Thyroid gland (tissue), 4 donors: ENCODE results near the gene BTG1. TPM values are rescaled to one million over a fixed set of nuclear protein-coding genes. Genes with fewer than 3 reads are reported as not detected.

Experiments used
- DNase-seq, 2 donors: peaks; one replicate each; pipeline ENCODE4 v3.0.0-alpha.2; 2019
- H3K27ac ChIP-seq, 3 donors: fragments of 200-600 bp; sonication (generic); 1 replicate in 2 of 3; 2 replicates in 1 of 3; pipeline ENCODE4 v1.5.1; 2016 to 2019; ENCODE audit warnings: mild to moderate bottlenecking in 1 of 3, moderate library complexity in 1 of 3
- H3K27me3 ChIP-seq: fragments of 200-600 bp; sonication (generic); one replicate; pipeline ENCODE4 v1.5.1; 2019
- H3K36me3 ChIP-seq, 2 donors: fragments of 200-600 bp; sonication (generic); one replicate each; pipeline ENCODE4 v1.5.1; 2016 to 2019
- H3K4me1 ChIP-seq, 2 donors: fragments of 200-600 bp; sonication (generic); one replicate each; pipeline ENCODE4 v1.5.1; 2017 to 2019
- H3K4me3 ChIP-seq, 3 donors: fragments of 200-600 bp; sonication (generic); replicated peaks in 1 of 3; 1 replicate in 2 of 3; 2 replicates in 1 of 3; pipeline ENCODE4 v1.5.1; 2016; ENCODE audit warnings: mild to moderate bottlenecking in 1 of 3
- H3K9me3 ChIP-seq: fragments of 200-600 bp; sonication (generic); one replicate; pipeline ENCODE4 v1.5.1; 2017
- POLR2A ChIP-seq, 2 donors: fragments of 450-650 bp; IDR thresholded peaks; one replicate each; pipeline ENCODE4 v1.6.1; 2017; ENCODE audit warnings: antibody characterized with exemption in 2 of 2, mild to moderate bottlenecking in 2 of 2, moderate library complexity in 1 of 2
- WGBS, 2 donors: methylation state at CpG; one replicate each; pipeline ENCODE4 v1.1.5; 2017; 5-methylcytosine and 5-hydroxymethylcytosine counted together
- intact Hi-C: fragments of 100-400 bp; cut with DNase I; formaldehyde crosslinking; loops from one replicate; pipeline ENCODE4 v1.15.1; 2023
- total RNA-seq, 4 donors: library from RNA; depleted of rRNA; stranded (reverse); fragments of >200 nt; gene quantifications; one replicate each; pipeline ENCODE4 v1.2.3, GENCODE V29; 2016
- TF ChIP-seq, protein P1 (sequence below), 6 experiments: fragments of 200-600 bp in 3 of 6; fragments of 450-650 bp in 3 of 6; sonication (generic) in 3 of 6; IDR thresholded peaks; one replicate each; pipeline ENCODE4 v1.5.1; 2016 to 2019; ENCODE audit warnings: antibody characterized with exemption in 6 of 6, mild to moderate bottlenecking in 2 of 6, inconsistent platforms in 1 of 6, moderate library complexity in 1 of 6

Gene BTG1
- total RNA-seq, 4 donors from 2014 or later, result 21.9 to 28.1 (median 24.3) TPM

DNA sequence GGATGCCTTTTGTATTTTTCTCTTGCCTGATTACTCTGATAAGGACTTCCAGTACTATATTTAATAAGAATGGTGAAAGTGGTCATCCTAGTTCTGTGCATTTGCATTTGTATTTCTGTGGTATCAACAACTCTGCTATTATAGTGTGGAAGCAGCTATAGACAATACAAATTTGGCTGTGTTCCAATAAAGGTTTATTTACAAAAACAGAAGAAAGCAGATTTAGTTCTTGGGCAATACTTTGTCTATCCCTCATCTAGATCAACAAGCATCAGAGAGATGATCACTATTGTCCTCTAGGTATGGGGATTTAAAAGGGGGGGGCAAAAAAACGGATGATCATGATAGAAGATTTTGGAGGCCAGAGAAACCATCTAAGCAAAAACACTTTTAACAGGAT is 19.1 kb upstream of the BTG1 start:
- intact Hi-C loops, result no loop called here
- no peaks in the 10 kb centered on the region for H3K9me3 ChIP-seq
- H3K4me1 ChIP-seq, result no peaks in the 10 kb centered on the region
- no peak overlapping the region for H3K27ac ChIP-seq
- DNase-seq, result no peak
- no peaks in the 10 kb centered on the region for H3K27me3 ChIP-seq
- no peak overlapping the region for H3K4me3 ChIP-seq
- 81 to 85% methylated on average over 1 of the region's 1 CpG for WGBS, 2 donors
- H3K36me3 ChIP-seq, result no peaks in the 10 kb centered on the region
- TF ChIP-seq, protein P1, sequence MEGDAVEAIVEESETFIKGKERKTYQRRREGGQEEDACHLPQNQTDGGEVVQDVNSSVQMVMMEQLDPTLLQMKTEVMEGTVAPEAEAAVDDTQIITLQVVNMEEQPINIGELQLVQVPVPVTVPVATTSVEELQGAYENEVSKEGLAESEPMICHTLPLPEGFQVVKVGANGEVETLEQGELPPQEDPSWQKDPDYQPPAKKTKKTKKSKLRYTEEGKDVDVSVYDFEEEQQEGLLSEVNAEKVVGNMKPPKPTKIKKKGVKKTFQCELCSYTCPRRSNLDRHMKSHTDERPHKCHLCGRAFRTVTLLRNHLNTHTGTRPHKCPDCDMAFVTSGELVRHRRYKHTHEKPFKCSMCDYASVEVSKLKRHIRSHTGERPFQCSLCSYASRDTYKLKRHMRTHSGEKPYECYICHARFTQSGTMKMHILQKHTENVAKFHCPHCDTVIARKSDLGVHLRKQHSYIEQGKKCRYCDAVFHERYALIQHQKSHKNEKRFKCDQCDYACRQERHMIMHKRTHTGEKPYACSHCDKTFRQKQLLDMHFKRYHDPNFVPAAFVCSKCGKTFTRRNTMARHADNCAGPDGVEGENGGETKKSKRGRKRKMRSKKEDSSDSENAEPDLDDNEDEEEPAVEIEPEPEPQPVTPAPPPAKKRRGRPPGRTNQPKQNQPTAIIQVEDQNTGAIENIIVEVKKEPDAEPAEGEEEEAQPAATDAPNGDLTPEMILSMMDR (IDR thresholded peaks at IDR 0.05), result no peak
- TF ChIP-seq POLR2A (IDR thresholded peaks at IDR 0.05), result no peak

DNA sequence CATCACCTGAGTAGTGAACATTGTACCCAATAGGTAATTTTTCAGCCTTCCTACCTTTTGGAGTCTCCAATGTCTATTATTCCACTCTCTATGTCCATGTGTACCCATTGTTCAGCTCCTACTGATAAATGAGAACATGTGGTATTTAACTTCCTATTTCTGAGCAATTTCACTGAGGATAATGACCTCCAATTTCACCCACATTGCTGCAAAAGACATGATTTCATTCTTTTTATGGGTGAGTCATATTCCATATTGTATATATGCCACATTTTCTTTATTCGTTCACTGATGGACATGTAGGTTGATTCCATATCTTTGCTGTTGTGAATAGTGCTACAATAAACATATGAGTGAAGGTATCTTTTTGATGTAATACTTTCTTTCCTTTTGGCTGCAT is 16.4 kb upstream of the BTG1 start:
- TF ChIP-seq, protein P1 (IDR thresholded peaks at IDR 0.05), result no peak
- no peak for TF ChIP-seq POLR2A (IDR thresholded peaks at IDR 0.05)
- Histone ChIP-seq H3K27me3 (no peaks in the 10 kb centered on the region), H3K27ac (no peak overlapping the region), H3K4me3 (no peak overlapping the region), H3K9me3 (no peaks in the 10 kb centered on the region), H3K4me1 (no peaks in the 10 kb centered on the region), H3K36me3 (no peaks in the 10 kb centered on the region)
- WGBS, 2 donors, result 90 to 92% methylated on average over 1 of the region's 1 CpG
- DNase-seq, result no peak
- intact Hi-C loops, result no loop called here

DNA sequence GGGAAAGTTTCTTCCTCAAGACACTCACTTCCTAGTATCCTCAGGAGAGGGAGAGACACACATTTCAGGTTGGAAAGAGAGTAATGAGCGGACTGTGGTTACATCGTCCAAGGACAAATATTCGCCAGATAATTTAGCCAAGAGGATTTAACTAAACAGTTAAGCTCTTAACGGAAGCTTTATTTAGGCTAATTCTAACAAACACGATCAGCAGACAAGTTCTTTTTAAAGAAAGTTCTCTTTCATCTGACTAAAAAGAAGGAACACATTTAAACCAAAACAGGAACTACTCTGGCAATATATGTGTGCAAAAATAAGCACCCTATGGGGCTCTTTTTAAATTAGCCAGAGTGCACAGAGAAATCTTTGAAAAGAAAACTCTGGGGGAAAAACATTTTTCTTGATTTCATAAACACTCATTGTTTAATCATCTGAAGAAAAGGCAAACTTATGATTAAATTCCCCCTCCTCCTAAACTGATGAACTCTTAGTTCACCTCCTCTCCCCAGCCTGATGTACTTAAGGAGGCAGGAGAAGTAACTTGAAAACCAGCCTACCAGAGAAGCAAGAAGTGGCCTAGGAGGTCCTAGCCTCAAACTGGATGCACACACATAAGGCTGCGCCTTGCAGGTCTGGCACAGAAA is 13.3 kb upstream of the BTG1 start:
- Histone ChIP-seq H3K4me1 (no peaks in the 10 kb centered on the region), H3K36me3 (no peaks in the 10 kb centered on the region), H3K27me3 (no peaks in the 10 kb centered on the region), H3K4me3 (no peak overlapping the region), H3K27ac (no peak overlapping the region), H3K9me3 (no peaks in the 10 kb centered on the region)
- DNase-seq, result no peak
- WGBS, 2 donors, result 69% methylated on average over 6 of the region's 6 CpGs
- TF ChIP-seq POLR2A (IDR thresholded peaks at IDR 0.05), result no peak
- TF ChIP-seq, protein P1 (IDR thresholded peaks at IDR 0.05), result no peak
- intact Hi-C loops, result no loop called here

DNA sequence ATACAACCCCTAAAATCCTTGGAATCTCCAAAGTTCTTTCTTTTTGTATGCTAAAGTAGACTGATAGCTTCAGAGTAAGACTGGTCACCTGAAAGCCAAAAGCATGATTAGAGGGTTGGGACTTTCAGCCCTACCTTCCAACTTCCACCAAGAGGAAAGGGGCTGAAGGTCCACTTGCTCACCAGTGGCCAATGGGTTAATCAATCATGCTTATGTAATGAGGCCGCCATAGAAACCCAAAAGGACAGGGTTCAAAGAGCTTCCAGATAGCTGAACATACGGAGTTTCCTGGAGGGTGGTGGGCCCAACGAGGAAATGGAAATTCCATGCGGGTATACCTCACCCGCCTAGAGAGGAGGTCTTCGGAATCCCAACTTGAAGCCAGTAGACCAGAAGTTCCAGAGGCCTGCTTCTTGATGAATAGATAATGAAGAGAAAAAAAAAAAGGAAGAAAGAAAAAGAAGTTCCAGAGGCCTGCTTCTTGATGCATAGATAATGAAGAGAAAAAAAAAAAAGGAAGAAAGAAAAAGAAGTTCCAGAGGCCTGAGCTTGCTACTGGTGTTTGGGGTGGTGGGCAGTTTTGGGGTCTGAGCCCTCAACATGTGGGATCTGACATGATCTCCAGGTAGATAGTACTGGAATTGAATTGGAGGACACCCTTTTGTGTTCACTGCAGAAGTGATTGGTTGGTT is 11.2 kb upstream of the BTG1 start:
- Histone ChIP-seq H3K4me3 (no peak overlapping the region), H3K27me3 (no peaks in the 10 kb centered on the region), H3K9me3 (no peaks in the 10 kb centered on the region), H3K4me1 (no peaks in the 10 kb centered on the region), H3K27ac (no peak overlapping the region), H3K36me3 (no peaks in the 10 kb centered on the region)
- TF ChIP-seq, protein P1 (IDR thresholded peaks at IDR 0.05), result no peak
- no peak for TF ChIP-seq POLR2A (IDR thresholded peaks at IDR 0.05)
- no peak for DNase-seq
- WGBS, 2 donors, result 96 to 97% methylated on average over 6 of the region's 6 CpGs
- intact Hi-C loops, result no loop called here

DNA sequence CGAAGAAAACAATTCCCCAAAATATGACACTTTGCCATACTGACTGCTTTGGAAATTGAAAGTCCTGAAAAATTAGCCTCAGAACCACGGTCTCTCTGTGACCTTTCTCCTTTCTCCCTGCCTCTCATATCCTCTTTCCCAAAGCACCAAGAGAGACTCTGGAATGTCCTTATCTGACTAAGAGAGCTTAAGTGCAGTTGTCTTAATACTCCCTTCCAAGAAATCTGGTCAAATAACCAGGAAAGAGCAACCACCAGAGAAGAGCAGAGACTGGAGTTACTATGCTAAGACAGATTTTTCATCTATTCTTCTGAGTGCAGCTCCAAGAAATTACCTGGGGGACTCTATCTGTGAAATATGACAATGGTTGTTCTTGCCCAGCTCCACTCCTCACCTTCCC is 10.5 kb upstream of the BTG1 start:
- H3K4me1 ChIP-seq, result no peaks in the 10 kb centered on the region
- H3K27me3 ChIP-seq, result no peaks in the 10 kb centered on the region
- DNase-seq, result no peak
- 67 to 87% methylated on average over 2 of the region's 2 CpGs for WGBS, 2 donors
- H3K36me3 ChIP-seq, result no peaks in the 10 kb centered on the region
- intact Hi-C loops, result no loop called here
- no peak overlapping the region for H3K4me3 ChIP-seq
- TF ChIP-seq, protein P1 (IDR thresholded peaks at IDR 0.05), result no peak
- no peak for TF ChIP-seq POLR2A (IDR thresholded peaks at IDR 0.05)
- H3K27ac ChIP-seq, result no peak overlapping the region
- no peaks in the 10 kb centered on the region for H3K9me3 ChIP-seq
